ENCODE results near the gene CLDN16.

CLDN16 gene

GRCh38 chr3:190387578-190388213 lies at the start of gene CLDN16:
TSS of gene CLDN16 (plus strand) at chr3:190388163. CDS start at chr3:190388330, 167 bp downstream.
- in situ Hi-C loops (cut with MboI; ENCODE audit: low sequenced_read_pairs), result loop anchor here (25.0 kb wide), 1 partner anchor 425 kb away; no protein-coding TSS in a partner anchor

GRCh38 chr3:190338717-190339116 lies 49.2 kb upstream of the CLDN16 start:
- in situ Hi-C loops (cut with MboI; ENCODE audit: low sequenced_read_pairs), result no loop called here

GRCh38 chr3:190339130-190339529 lies 48.8 kb upstream of the CLDN16 start:
- in situ Hi-C loops (cut with MboI; ENCODE audit: low sequenced_read_pairs), result no loop called here

- in situ Hi-C loops (cut with MboI; ENCODE audit: low sequenced_read_pairs), result no loop called here
Observed at GRCh38 chr3:190340071-190340470, 47.9 kb upstream of the CLDN16 start.

- in situ Hi-C loops (cut with MboI; ENCODE audit: low sequenced_read_pairs), result no loop called here
Observed at GRCh38 chr3:190345027-190345821, 42.7 kb upstream of the CLDN16 start.

- in situ Hi-C loops (cut with MboI; ENCODE audit: low sequenced_read_pairs), result no loop called here
Observed at GRCh38 chr3:190345878-190346277, 42.1 kb upstream of the CLDN16 start.

GRCh38 chr3:190346541-190346940 lies 41.4 kb upstream of the CLDN16 start:
- in situ Hi-C loops (cut with MboI; ENCODE audit: low sequenced_read_pairs), result no loop called here

GRCh38 chr3:190352861-190353457 lies 35.0 kb upstream of the CLDN16 start:
- in situ Hi-C loops (cut with MboI; ENCODE audit: low sequenced_read_pairs), result no loop called here

- in situ Hi-C loops (cut with MboI; ENCODE audit: low sequenced_read_pairs), result no loop called here
Observed at GRCh38 chr3:190356246-190356645, 31.7 kb upstream of the CLDN16 start.

GRCh38 chr3:190357468-190357867 lies 30.5 kb upstream of the CLDN16 start:
- in situ Hi-C loops (cut with MboI; ENCODE audit: low sequenced_read_pairs), result no loop called here

- in situ Hi-C loops (cut with MboI; ENCODE audit: low sequenced_read_pairs), result no loop called here
Observed at GRCh38 chr3:190359813-190360212, 28.1 kb upstream of the CLDN16 start.

GRCh38 chr3:190360228-190360627 lies 27.7 kb upstream of the CLDN16 start:
- in situ Hi-C loops (cut with MboI; ENCODE audit: low sequenced_read_pairs), result no loop called here

GRCh38 chr3:190361791-190362190 lies 26.2 kb upstream of the CLDN16 start:
- in situ Hi-C loops (cut with MboI; ENCODE audit: low sequenced_read_pairs), result no loop called here

- in situ Hi-C loops (cut with MboI; ENCODE audit: low sequenced_read_pairs), result no loop called here
Observed at GRCh38 chr3:190362258-190362657, 25.7 kb upstream of the CLDN16 start.

- in situ Hi-C loops (cut with MboI; ENCODE audit: low sequenced_read_pairs), result no loop called here
Observed at GRCh38 chr3:190366133-190366532, 21.8 kb upstream of the CLDN16 start.

- in situ Hi-C loops (cut with MboI; ENCODE audit: low sequenced_read_pairs), result no loop called here
Observed at GRCh38 chr3:190368881-190369280, 19.1 kb upstream of the CLDN16 start.

- in situ Hi-C loops (cut with MboI; ENCODE audit: low sequenced_read_pairs), result no loop called here
Observed at GRCh38 chr3:190369668-190370295, 18.2 kb upstream of the CLDN16 start.

GRCh38 chr3:190370369-190370768 lies 17.6 kb upstream of the CLDN16 start:
- in situ Hi-C loops (cut with MboI; ENCODE audit: low sequenced_read_pairs), result no loop called here

GRCh38 chr3:190371152-190371551 lies 16.8 kb upstream of the CLDN16 start:
- in situ Hi-C loops (cut with MboI; ENCODE audit: low sequenced_read_pairs), result no loop called here

GRCh38 chr3:190375246-190375645 lies 12.7 kb upstream of the CLDN16 start:
- in situ Hi-C loops (cut with MboI; ENCODE audit: low sequenced_read_pairs), result loop anchor here (25.0 kb wide), 1 partner anchor 413 kb away; no protein-coding TSS in a partner anchor

GRCh38 chr3:190375671-190376070 lies 12.3 kb upstream of the CLDN16 start:
- in situ Hi-C loops (cut with MboI; ENCODE audit: low sequenced_read_pairs), result loop anchor here (25.0 kb wide), 1 partner anchor 413 kb away; no protein-coding TSS in a partner anchor

Measured in HL-60/S4 treated with retinoic acid at 250 ng/mL for 4 days and 3 days (cell line).